GM12801 (cell line): ENCODE results near the gene KRT73.

Source experiments
- CTCF ChIP-seq: IDR thresholded peaks from one replicate; pipeline ENCODE4 v1.5.1; 2011; ENCODE audit warnings: control low read depth; ENCODE audit not compliant: insufficient read length; ENCODE audit errors: extremely low read depth

The KRT73 gene

GRCh38 chr12:52645982-52646381 is 27.6 kb upstream of the KRT73 start:
- no peak for TF ChIP-seq CTCF

- TF ChIP-seq CTCF, result no peak
Measured at GRCh38 chr12:52645120-52645761, 26.9 kb upstream of the KRT73 start.

- no peak for TF ChIP-seq CTCF
Measured at GRCh38 chr12:52644078-52644415, 25.7 kb upstream of the KRT73 start.

- no peak for TF ChIP-seq CTCF
Measured at GRCh38 chr12:52643233-52644077, 25.1 kb upstream of the KRT73 start.

GRCh38 chr12:52641468-52641867 is 23.1 kb upstream of the KRT73 start:
- TF ChIP-seq CTCF, result no peak

GRCh38 chr12:52637299-52637698 is 18.9 kb upstream of the KRT73 start:
- TF ChIP-seq CTCF, result no peak

- no peak for TF ChIP-seq CTCF
Measured at GRCh38 chr12:52636592-52637258, 18.4 kb upstream of the KRT73 start.
